HG02973 (cell line): Measurements from ENCODE around the gene CABCOCO1.

Experiments used
- ATAC-seq: cut with Tn5 transposase; IDR thresholded peaks from one replicate; pipeline ENCODE4 v1.9.1; 2021; ENCODE audit warnings: moderate library complexity; ENCODE audit not compliant: unreplicated experiment

CABCOCO1 gene

GRCh38 chr10:61812920-61813319 is 150.2 kb downstream of the CABCOCO1 start:
- no peak for ATAC-seq

- no peak for ATAC-seq
Observed at GRCh38 chr10:61814160-61814559, 151.4 kb downstream of the CABCOCO1 start.

GRCh38 chr10:61815496-61815895 is 152.8 kb downstream of the CABCOCO1 start:
- no peak for ATAC-seq
